ENCODE measurements around the gene SH3BGRL2. TPM values are rescaled to one million over a fixed set of nuclear protein-coding genes. Genes with fewer than 3 reads are reported as not detected.

The SH3BGRL2 gene
- total RNA-seq, 1 donor from 2014 or later = 12.8 TPM

GRCh38 chr6:79699606-79700005 lies 68.5 kb downstream of the SH3BGRL2 start:
- no peak for DNase-seq (ENCODE audit: low spot score)

GRCh38 chr6:79702691-79703090 lies 71.6 kb downstream of the SH3BGRL2 start:
- no peak for DNase-seq (ENCODE audit: low spot score)

GRCh38 chr6:79704200-79704599 lies 73.1 kb downstream of the SH3BGRL2 start:
- DNase-seq (ENCODE audit: low spot score) = no peak

GRCh38 chr6:79705456-79705995 lies 74.4 kb downstream of the SH3BGRL2 start:
- DNase-seq (ENCODE audit: low spot score) = no peak

GRCh38 chr6:79706527-79706926 lies 75.4 kb downstream of the SH3BGRL2 start:
- no peak for DNase-seq (ENCODE audit: low spot score)

GRCh38 chr6:79707621-79708020 lies 76.5 kb downstream of the SH3BGRL2 start:
- DNase-seq (ENCODE audit: low spot score) = no peak

GRCh38 chr6:79708095-79708791 lies 77.1 kb downstream of the SH3BGRL2 start:
- DNase-seq (ENCODE audit: low spot score) = no peak

GRCh38 chr6:79710127-79710526 lies 79.0 kb downstream of the SH3BGRL2 start:
- no peak for DNase-seq (ENCODE audit: low spot score)

GRCh38 chr6:79711167-79711566 lies 80.0 kb downstream of the SH3BGRL2 start:
- DNase-seq (ENCODE audit: low spot score) = no peak

- DNase-seq (ENCODE audit: low spot score) = no peak
These were observed 81.0 kb downstream of the SH3BGRL2 start for GRCh38 chr6:79712144-79712543.

GRCh38 chr6:79712616-79713135 lies 81.5 kb downstream of the SH3BGRL2 start:
- no peak for DNase-seq (ENCODE audit: low spot score)

- DNase-seq (ENCODE audit: low spot score) = peak; percentile 18
These were observed 82.7 kb downstream of the SH3BGRL2 start for GRCh38 chr6:79713701-79714322.

GRCh38 chr6:79717989-79718388 lies 86.9 kb downstream of the SH3BGRL2 start:
- DNase-seq (ENCODE audit: low spot score) = no peak

- DNase-seq (ENCODE audit: low spot score) = no peak
These were observed 87.5 kb downstream of the SH3BGRL2 start for GRCh38 chr6:79718509-79719247.

GRCh38 chr6:79719248-79719960 lies 88.3 kb downstream of the SH3BGRL2 start:
- no peak for DNase-seq (ENCODE audit: low spot score)

GRCh38 chr6:79724816-79725215 lies 93.7 kb downstream of the SH3BGRL2 start:
- DNase-seq (ENCODE audit: low spot score) = no peak

- no peak for DNase-seq (ENCODE audit: low spot score)
These were observed 100.3 kb downstream of the SH3BGRL2 start for GRCh38 chr6:79731471-79731870.

- DNase-seq (ENCODE audit: low spot score) = no peak
These were observed 102.3 kb downstream of the SH3BGRL2 start for GRCh38 chr6:79733388-79733787.

- no peak for DNase-seq (ENCODE audit: low spot score)
These were observed 103.2 kb downstream of the SH3BGRL2 start for GRCh38 chr6:79734374-79734773.

- DNase-seq (ENCODE audit: low spot score) = no peak
These were observed 104.1 kb downstream of the SH3BGRL2 start for GRCh38 chr6:79735183-79735582.

- peak; percentile 9 for DNase-seq (ENCODE audit: low spot score)
These were observed 106.0 kb downstream of the SH3BGRL2 start for GRCh38 chr6:79737172-79737571.

GRCh38 chr6:79742030-79742429 lies 110.9 kb downstream of the SH3BGRL2 start:
- DNase-seq (ENCODE audit: low spot score) = no peak
